PC-9 (cell line): ENCODE results near the gene PRSS50. TPM values are rescaled to one million over a fixed set of nuclear protein-coding genes. Genes with fewer than 3 reads are reported as not detected.

Source experiments
- BruUV-seq: library from RNA; stranded (reverse); fragments of 400-500 nt; replicated peaks from 2 replicates; lab custom pipeline; 2021; lab: Mats Ljungman, UMichigan
- CTCF ChIA-PET: fragments of 300-600 bp; sonication (Branson Sonifier 250); formaldehyde crosslinking; loops from one replicate; lab custom pipeline; 2022; ENCODE audit warnings: antibody characterized with exemption; lab: Charles Lee
- POLR2A ChIA-PET: fragments of 300-600 bp; sonication (Branson Sonifier 250); formaldehyde crosslinking; loops from one replicate; lab custom pipeline; 2022; ENCODE audit warnings: antibody characterized with exemption; ENCODE audit not compliant: unreplicated experiment; lab: Charles Lee
- DNase-seq, 2 experiments: peaks; one replicate each; pipeline versions ENCODE4 v3.0.0 to v3.0.0-alpha.2; 2015 to 2022; ENCODE audit warnings: mixed read lengths in 1 of 2
- H2AFZ ChIP-seq: fragments of 200-600 bp; sonication (generic); 2 replicates; pipeline ENCODE4 v1.8.1; 2017; ENCODE audit warnings: antibody characterized with exemption
- H3F3A ChIP-seq: fragments of 200-600 bp; sonication (generic); 2 replicates; pipeline ENCODE4 v1.8.1; 2017; ENCODE audit warnings: antibody characterized with exemption, mild to moderate bottlenecking, low read depth; ENCODE audit not compliant: insufficient read depth
- H3K27ac ChIP-seq: fragments of 200-600 bp; sonication (generic); 2 replicates; pipeline ENCODE4 v1.6.1; 2016; ENCODE audit warnings: mixed run types
- H3K27me3 ChIP-seq: fragments of 200-600 bp; sonication (generic); 2 replicates; pipeline ENCODE4 v1.6.1; 2016; ENCODE audit warnings: low read depth, mixed run types; ENCODE audit not compliant: insufficient read depth
- H3K36me3 ChIP-seq: fragments of 200-600 bp; sonication (generic); 2 replicates; pipeline ENCODE4 v1.6.1; 2016; ENCODE audit warnings: low read depth, mixed run types
- H3K4me1 ChIP-seq: fragments of 200-600 bp; sonication (generic); replicated peaks from 2 replicates; pipeline ENCODE4 v1.6.1; 2016; ENCODE audit warnings: mixed run types; ENCODE audit not compliant: insufficient read depth
- H3K4me2 ChIP-seq: fragments of 200-600 bp; sonication (generic); 2 replicates; pipeline ENCODE4 v1.6.1; 2017; ENCODE audit warnings: mixed run types
- H3K4me3 ChIP-seq: fragments of 200-600 bp; sonication (generic); 2 replicates; pipeline ENCODE4 v1.6.1; 2016; ENCODE audit warnings: mixed run types
- H3K79me2 ChIP-seq: fragments of 200-600 bp; sonication (generic); 2 replicates; pipeline ENCODE4 v1.6.1; 2017; ENCODE audit warnings: low read depth, mixed run types
- H3K9me2 ChIP-seq: fragments of 200-600 bp; sonication (generic); 2 replicates; pipeline ENCODE4 v1.8.1; 2017; ENCODE audit warnings: mild to moderate bottlenecking; ENCODE audit not compliant: insufficient read depth
- H3K9me3 ChIP-seq: fragments of 200-600 bp; sonication (generic); 2 replicates; pipeline ENCODE4 v1.8.1; 2016; ENCODE audit warnings: low read depth; ENCODE audit not compliant: insufficient read depth
- H4K20me1 ChIP-seq: fragments of 200-600 bp; sonication (generic); 2 replicates; pipeline ENCODE4 v1.8.1; 2017; ENCODE audit not compliant: insufficient read depth
- EZH2 ChIP-seq: fragments of 200-600 bp; sonication (generic); IDR thresholded peaks from 2 replicates; pipeline ENCODE4 v1.8.0; 2017; ENCODE audit warnings: antibody characterized with exemption, low read depth
- intact Hi-C: fragments of 100-400 bp; cut with micrococcal nuclease; formaldehyde crosslinking; loops from one replicate; pipeline ENCODE4 v1.10.0; 2022; ENCODE audit not compliant: unreplicated experiment
- total RNA-seq: library from RNA; stranded (reverse); gene quantifications from 2 replicates; pipeline ENCODE4 v1.2.3, GENCODE V29; 2021
- TF ChIP-seq, protein P1 (sequence below): fragments of 200-600 bp; sonication (generic); conservative IDR thresholded peaks from 2 replicates; pipeline ENCODE4 v1.6.1; 2017; ENCODE audit warnings: mixed run types, antibody characterized with exemption, mild to moderate bottlenecking, moderate library complexity

The PRSS50 gene
- total RNA-seq, 1 experiment from 2014 or later: 0.50 TPM

DNA sequence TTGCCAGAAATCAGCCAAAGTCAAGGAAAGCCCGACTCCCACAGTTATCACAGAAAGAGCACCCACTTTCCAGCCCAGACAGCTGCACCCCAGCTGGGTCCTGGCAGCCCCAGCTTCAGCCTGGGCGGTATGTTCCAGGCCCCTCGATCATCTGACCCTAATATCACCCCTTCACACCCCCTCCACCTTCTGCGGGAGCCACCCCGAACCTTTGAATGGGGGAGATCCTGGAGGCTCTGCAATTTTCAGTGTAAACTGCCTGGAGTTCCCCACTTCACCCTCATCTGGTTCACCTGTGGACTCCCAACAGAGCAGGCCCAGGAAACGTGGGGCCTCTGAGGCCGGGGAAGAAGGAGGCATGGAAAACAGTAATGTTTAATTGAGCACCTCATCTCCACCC lies 5.9 kb downstream of the PRSS50 start:
- H3K9me3 ChIP-seq: no peaks in the 10 kb centered on the region
- no peak overlapping the region for H3K27ac ChIP-seq
- H2AFZ ChIP-seq: no peak overlapping the region
- H4K20me1 ChIP-seq: no peaks in the 10 kb centered on the region
- H3K4me1 ChIP-seq: peaks cover 2% of the 10 kb centered on the region
- intact Hi-C loops: no loop called here
- no peaks in the 10 kb centered on the region for H3K79me2 ChIP-seq
- no peaks in the 10 kb centered on the region for H3K36me3 ChIP-seq
- H3K27me3 ChIP-seq: no peaks in the 10 kb centered on the region
- no peak overlapping the region for H3K4me2 ChIP-seq
- DNase-seq: no peak
- H3K4me3 ChIP-seq: no peak overlapping the region
- ChIA-PET CTCF (no interaction called here), POLR2A (no interaction called here)
- H3K9me2 ChIP-seq: no peaks in the 10 kb centered on the region
- H3F3A ChIP-seq: no peaks in the 10 kb centered on the region
- TF ChIP-seq, protein P1, sequence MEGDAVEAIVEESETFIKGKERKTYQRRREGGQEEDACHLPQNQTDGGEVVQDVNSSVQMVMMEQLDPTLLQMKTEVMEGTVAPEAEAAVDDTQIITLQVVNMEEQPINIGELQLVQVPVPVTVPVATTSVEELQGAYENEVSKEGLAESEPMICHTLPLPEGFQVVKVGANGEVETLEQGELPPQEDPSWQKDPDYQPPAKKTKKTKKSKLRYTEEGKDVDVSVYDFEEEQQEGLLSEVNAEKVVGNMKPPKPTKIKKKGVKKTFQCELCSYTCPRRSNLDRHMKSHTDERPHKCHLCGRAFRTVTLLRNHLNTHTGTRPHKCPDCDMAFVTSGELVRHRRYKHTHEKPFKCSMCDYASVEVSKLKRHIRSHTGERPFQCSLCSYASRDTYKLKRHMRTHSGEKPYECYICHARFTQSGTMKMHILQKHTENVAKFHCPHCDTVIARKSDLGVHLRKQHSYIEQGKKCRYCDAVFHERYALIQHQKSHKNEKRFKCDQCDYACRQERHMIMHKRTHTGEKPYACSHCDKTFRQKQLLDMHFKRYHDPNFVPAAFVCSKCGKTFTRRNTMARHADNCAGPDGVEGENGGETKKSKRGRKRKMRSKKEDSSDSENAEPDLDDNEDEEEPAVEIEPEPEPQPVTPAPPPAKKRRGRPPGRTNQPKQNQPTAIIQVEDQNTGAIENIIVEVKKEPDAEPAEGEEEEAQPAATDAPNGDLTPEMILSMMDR: no peak
- no peak for TF ChIP-seq EZH2
- no TSS peak for BruUV-seq

GRCh38 chr3:46711305-46711704 lies 6.4 kb downstream of the PRSS50 start:
- no peak for TF ChIP-seq EZH2
- TF ChIP-seq, protein P1: no peak
- Histone ChIP-seq H3K9me3 (no peaks in the 10 kb centered on the region), H3K27me3 (no peaks in the 10 kb centered on the region), H3K36me3 (no peaks in the 10 kb centered on the region), H3K4me1 (peaks cover 7% of the 10 kb centered on the region), H2AFZ (no peak overlapping the region), H3K9me2 (no peaks in the 10 kb centered on the region), H3K4me2 (no peak overlapping the region), H3F3A (no peaks in the 10 kb centered on the region), H4K20me1 (no peaks in the 10 kb centered on the region), H3K4me3 (no peak overlapping the region), H3K27ac (no peak overlapping the region), H3K79me2 (no peaks in the 10 kb centered on the region)
- DNase-seq: no peak
- ChIA-PET CTCF (no interaction called here), POLR2A (no interaction called here)
- intact Hi-C loops: no loop called here
- BruUV-seq: no TSS peak

GRCh38 chr3:46710671-46711295 lies 6.9 kb downstream of the PRSS50 start:
- no peak overlapping the region for H3K4me3 ChIP-seq
- TF ChIP-seq, protein P1: no peak
- TF ChIP-seq EZH2: no peak
- no peaks in the 10 kb centered on the region for H3K36me3 ChIP-seq
- H2AFZ ChIP-seq: no peak overlapping the region
- peaks cover 12% of the 10 kb centered on the region for H3K4me1 ChIP-seq
- no peaks in the 10 kb centered on the region for H3K79me2 ChIP-seq
- H3K27me3 ChIP-seq: no peaks in the 10 kb centered on the region
- intact Hi-C loops: no loop called here
- H3K4me2 ChIP-seq: no peak overlapping the region
- DNase-seq: no peak
- no peak overlapping the region for H3K27ac ChIP-seq
- no peaks in the 10 kb centered on the region for H3F3A ChIP-seq
- no TSS peak for BruUV-seq
- POLR2A ChIA-PET: no interaction called here
- no peaks in the 10 kb centered on the region for H3K9me2 ChIP-seq
- H3K9me3 ChIP-seq: no peaks in the 10 kb centered on the region
- CTCF ChIA-PET: no interaction called here
- H4K20me1 ChIP-seq: no peaks in the 10 kb centered on the region
